Astrocyte (in vitro differentiated cells and primary cell): ENCODE measurements around the gene BECN2. TPM values are rescaled to one million over a fixed set of nuclear protein-coding genes. Genes with fewer than 3 reads are reported as not detected.
A peak's percentile ranks its signal among the peaks of the same experiment; 100 is the strongest.

ENCODE experiments used
- DNase-seq: peaks from one replicate; pipeline ENCODE4 v3.0.0-alpha.2; 2010; ENCODE audit warnings: low read depth
- FAIRE-seq: peaks from 2 replicates; lab custom pipeline; 2011; peaks lifted over from hg19 to GRCh38; lab: Jason Lieb, UNC
- H2AFZ ChIP-seq: 2 replicates; pipeline ENCODE4 v1.6.0; 2012; ENCODE audit warnings: low read depth, low read length, inconsistent platforms
- H3K27ac ChIP-seq: 2 replicates; pipeline ENCODE4 v1.5.1; 2011; ENCODE audit warnings: low read depth, low read length, inconsistent platforms
- H3K27me3 ChIP-seq: 2 replicates; pipeline ENCODE4 v1.6.0; 2011; ENCODE audit warnings: low read length, inconsistent platforms; ENCODE audit not compliant: insufficient read depth
- H3K36me3 ChIP-seq: 2 replicates; pipeline ENCODE4 v1.5.1; 2011; ENCODE audit warnings: low read length, inconsistent platforms; ENCODE audit not compliant: insufficient read depth
- H3K4me1 ChIP-seq: 2 replicates; pipeline ENCODE4 v1.5.1; 2011; ENCODE audit warnings: low read length, inconsistent platforms; ENCODE audit not compliant: insufficient read depth
- H3K4me2 ChIP-seq: 2 replicates; pipeline ENCODE4 v1.6.0; 2012; ENCODE audit warnings: low read length, inconsistent platforms
- H3K4me3 ChIP-seq: 2 replicates; pipeline ENCODE4 v1.5.1; 2011; ENCODE audit warnings: low read depth, mild to moderate bottlenecking, low read length, inconsistent platforms; ENCODE audit not compliant: insufficient read depth
- H3K79me2 ChIP-seq: 2 replicates; pipeline ENCODE4 v1.6.0; 2012; ENCODE audit warnings: mild to moderate bottlenecking, low read length, inconsistent platforms; ENCODE audit not compliant: insufficient read depth
- H3K9ac ChIP-seq: 2 replicates; pipeline ENCODE4 v1.6.0; 2012; ENCODE audit warnings: mild to moderate bottlenecking, low read length, inconsistent platforms
- H3K9me3 ChIP-seq: 2 replicates; pipeline ENCODE4 v1.5.1; 2012; ENCODE audit warnings: low read depth, mild to moderate bottlenecking, low read length, inconsistent platforms; ENCODE audit not compliant: insufficient read depth
- H4K20me1 ChIP-seq: 2 replicates; pipeline ENCODE4 v1.6.0; 2012; ENCODE audit warnings: low read length, inconsistent platforms; ENCODE audit not compliant: insufficient read depth
- H3K27ac Mint-ChIP-seq: one replicate; pipeline ENCODE4 v1.8.0; 2021; ENCODE audit warnings: mild to moderate bottlenecking, mixed read lengths; ENCODE audit not compliant: unreplicated experiment
- H3K27me3 Mint-ChIP-seq: one replicate; pipeline ENCODE4 v1.8.0; 2021; ENCODE audit warnings: low read depth, mixed read lengths; ENCODE audit not compliant: unreplicated experiment
- H3K36me3 Mint-ChIP-seq: one replicate; pipeline ENCODE4 v1.8.0; 2021; ENCODE audit warnings: low read depth, mixed read lengths; ENCODE audit not compliant: unreplicated experiment
- H3K4me1 Mint-ChIP-seq: one replicate; pipeline ENCODE4 v1.8.0; 2021; ENCODE audit warnings: low read depth, mixed read lengths; ENCODE audit not compliant: unreplicated experiment
- H3K4me3 Mint-ChIP-seq: one replicate; pipeline ENCODE4 v1.8.0; 2021; ENCODE audit warnings: mild to moderate bottlenecking, moderate library complexity, mixed read lengths; ENCODE audit not compliant: unreplicated experiment
- H3K9me3 Mint-ChIP-seq: one replicate; pipeline ENCODE4 v1.8.0; 2021; ENCODE audit warnings: mild to moderate bottlenecking, mixed read lengths; ENCODE audit not compliant: unreplicated experiment
- EZH2 ChIP-seq: IDR thresholded peaks from 2 replicates; pipeline ENCODE4 v1.6.1; 2012; ENCODE audit warnings: mild to moderate bottlenecking, low read length, inconsistent platforms; ENCODE audit not compliant: insufficient read depth
- total RNA-seq: library from RNA; stranded (reverse); gene quantifications from 2 replicates; pipeline ENCODE4 v1.2.1, GENCODE V29; 2021
- TF ChIP-seq, protein P1 (sequence below): IDR thresholded peaks from 2 replicates; pipeline ENCODE4 v1.5.1; 2011; ENCODE audit warnings: low read depth, mild to moderate bottlenecking, inconsistent platforms, low read length, moderate library complexity; ENCODE audit not compliant: insufficient read depth

Gene BECN2
- total RNA-seq, 1 donor from 2014 or later = not detected

- Mint-ChIP-seq H3K4me1 (peaks cover 4% of the 10 kb centered on the region), H3K27ac (peak overlapping the region; percentile 12), H3K36me3 (no peaks in the 10 kb centered on the region), H3K9me3 (peaks cover 2% of the 10 kb centered on the region), H3K27me3 (no peaks in the 10 kb centered on the region), H3K4me3 (peak overlapping the region; percentile 47)
- H3K9me3 ChIP-seq = no peaks in the 10 kb centered on the region
- no peak overlapping the region for H3K4me2 ChIP-seq
- no peak overlapping the region for H3K9ac ChIP-seq
- H3K4me1 ChIP-seq = no peaks in the 10 kb centered on the region
- TF ChIP-seq, protein P1, sequence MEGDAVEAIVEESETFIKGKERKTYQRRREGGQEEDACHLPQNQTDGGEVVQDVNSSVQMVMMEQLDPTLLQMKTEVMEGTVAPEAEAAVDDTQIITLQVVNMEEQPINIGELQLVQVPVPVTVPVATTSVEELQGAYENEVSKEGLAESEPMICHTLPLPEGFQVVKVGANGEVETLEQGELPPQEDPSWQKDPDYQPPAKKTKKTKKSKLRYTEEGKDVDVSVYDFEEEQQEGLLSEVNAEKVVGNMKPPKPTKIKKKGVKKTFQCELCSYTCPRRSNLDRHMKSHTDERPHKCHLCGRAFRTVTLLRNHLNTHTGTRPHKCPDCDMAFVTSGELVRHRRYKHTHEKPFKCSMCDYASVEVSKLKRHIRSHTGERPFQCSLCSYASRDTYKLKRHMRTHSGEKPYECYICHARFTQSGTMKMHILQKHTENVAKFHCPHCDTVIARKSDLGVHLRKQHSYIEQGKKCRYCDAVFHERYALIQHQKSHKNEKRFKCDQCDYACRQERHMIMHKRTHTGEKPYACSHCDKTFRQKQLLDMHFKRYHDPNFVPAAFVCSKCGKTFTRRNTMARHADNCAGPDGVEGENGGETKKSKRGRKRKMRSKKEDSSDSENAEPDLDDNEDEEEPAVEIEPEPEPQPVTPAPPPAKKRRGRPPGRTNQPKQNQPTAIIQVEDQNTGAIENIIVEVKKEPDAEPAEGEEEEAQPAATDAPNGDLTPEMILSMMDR = no peak
- TF ChIP-seq EZH2 = no peak
- no peaks in the 10 kb centered on the region for H3K27me3 ChIP-seq
- no peaks in the 10 kb centered on the region for H3K79me2 ChIP-seq
- H4K20me1 ChIP-seq = no peaks in the 10 kb centered on the region
- FAIRE-seq = no peak
- H2AFZ ChIP-seq = no peak overlapping the region
- no peak overlapping the region for H3K27ac ChIP-seq
- no peaks in the 10 kb centered on the region for H3K36me3 ChIP-seq
- peak; percentile 19 for DNase-seq
- H3K4me3 ChIP-seq = no peak overlapping the region
Measured at GRCh38 chr1:242004751-242005495, 47.4 kb downstream of the BECN2 start.

GRCh38 chr1:242005866-242006535, 48.4 kb downstream of the BECN2 start:
- Histone ChIP-seq H3K4me1 (no peaks in the 10 kb centered on the region), H3K36me3 (no peaks in the 10 kb centered on the region), H3K9ac (no peak overlapping the region), H3K27me3 (no peaks in the 10 kb centered on the region), H3K79me2 (no peaks in the 10 kb centered on the region), H2AFZ (no peak overlapping the region), H3K4me3 (no peak overlapping the region), H3K9me3 (no peaks in the 10 kb centered on the region), H3K27ac (no peak overlapping the region), H3K4me2 (peak overlapping the region; percentile 21), H4K20me1 (no peaks in the 10 kb centered on the region)
- H3K9me3 Mint-ChIP-seq = peaks cover 2% of the 10 kb centered on the region
- H3K36me3 Mint-ChIP-seq = no peaks in the 10 kb centered on the region
- FAIRE-seq = no peak
- peaks cover 4% of the 10 kb centered on the region for H3K4me1 Mint-ChIP-seq
- TF ChIP-seq, protein P1 = no peak
- no peak for TF ChIP-seq EZH2
- peak; percentile 62 for DNase-seq
- H3K27me3 Mint-ChIP-seq = no peaks in the 10 kb centered on the region
- H3K27ac Mint-ChIP-seq = peak overlapping the region; percentile 80
- H3K4me3 Mint-ChIP-seq = no peak overlapping the region
